ENCODE measurements around the gene NXPH3.
"Not testable (repeated sequence)": the region's sequence is repeated elsewhere in the genome, so short reads cannot be mapped to it uniquely, and the experiment has no call there.

The NXPH3 gene

DNA sequence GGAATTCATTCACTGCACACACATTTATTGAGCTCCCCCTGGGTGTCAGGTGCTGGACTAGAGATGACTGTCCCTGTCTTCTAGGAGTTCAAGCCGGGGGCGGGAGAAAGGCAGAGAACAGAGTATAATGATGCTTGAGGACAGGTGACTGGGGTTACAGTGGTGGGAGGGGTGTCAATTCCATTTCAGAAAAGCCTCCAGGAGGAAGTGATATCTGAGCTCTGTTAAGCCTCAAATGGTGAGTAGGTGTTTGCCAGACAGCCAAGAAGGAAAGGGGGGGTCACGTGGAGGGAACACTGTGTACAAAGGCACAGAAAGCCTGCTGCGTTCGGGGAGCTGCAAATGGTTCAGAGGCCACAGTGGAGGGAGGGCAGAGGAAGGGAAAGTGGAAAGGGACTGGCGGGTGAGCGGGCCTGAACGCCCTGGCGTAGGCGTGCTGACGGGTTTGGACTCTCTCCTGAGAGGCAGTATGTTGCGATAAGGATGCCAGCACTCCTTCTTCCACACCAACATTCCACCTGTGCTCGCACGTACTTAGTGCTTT is 9.7 kb upstream of the NXPH3 start:
- POLR2A ChIA-PET, result no interaction called here
- CTCF ChIA-PET, result interaction anchor here (1.0 to 20.7 kb wide), 9 partner anchors 9 to 432 kb away, joined by 3 to 880 read pairs (median 4); partner anchors contain the start of gene SLC35B1
- DNase-seq (ENCODE audit: extremely low spot score), result no peak
- TF ChIP-seq CTCF (IDR thresholded peaks at IDR 0.05; ENCODE audit: control extremely low read depth, extremely low read depth, low read depth, missing control alignments), result no peak

DNA sequence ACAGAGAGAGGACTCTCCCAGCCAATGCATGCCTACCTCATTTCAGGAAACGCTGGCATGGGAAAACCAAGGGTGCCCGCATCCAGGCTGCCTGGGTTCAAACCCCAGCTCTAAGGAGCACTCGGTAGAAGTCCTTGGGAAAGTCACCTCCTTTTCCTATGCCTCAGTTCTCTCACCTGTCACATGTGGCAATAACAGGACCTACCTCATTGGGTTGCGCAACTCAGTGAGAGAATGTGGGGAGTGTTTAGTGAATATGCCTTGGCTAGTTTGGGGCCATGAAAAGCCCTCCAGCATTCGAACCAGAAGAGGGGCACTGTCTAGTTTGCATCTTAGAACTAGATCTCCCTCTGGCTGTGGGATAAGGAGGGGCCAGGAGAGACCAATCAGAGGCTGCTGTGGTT is 9.0 kb upstream of the NXPH3 start:
- CTCF ChIA-PET, result interaction anchor here (1.3 to 20.7 kb wide), 7 partner anchors 10 to 431 kb away, joined by 3 to 880 read pairs (median 5); partner anchors contain the start of gene SLC35B1
- TF ChIP-seq CTCF (IDR thresholded peaks at IDR 0.05; ENCODE audit: control extremely low read depth, extremely low read depth, low read depth, missing control alignments), result no peak
- no peak for DNase-seq (ENCODE audit: extremely low spot score)
- POLR2A ChIA-PET, result no interaction called here

DNA sequence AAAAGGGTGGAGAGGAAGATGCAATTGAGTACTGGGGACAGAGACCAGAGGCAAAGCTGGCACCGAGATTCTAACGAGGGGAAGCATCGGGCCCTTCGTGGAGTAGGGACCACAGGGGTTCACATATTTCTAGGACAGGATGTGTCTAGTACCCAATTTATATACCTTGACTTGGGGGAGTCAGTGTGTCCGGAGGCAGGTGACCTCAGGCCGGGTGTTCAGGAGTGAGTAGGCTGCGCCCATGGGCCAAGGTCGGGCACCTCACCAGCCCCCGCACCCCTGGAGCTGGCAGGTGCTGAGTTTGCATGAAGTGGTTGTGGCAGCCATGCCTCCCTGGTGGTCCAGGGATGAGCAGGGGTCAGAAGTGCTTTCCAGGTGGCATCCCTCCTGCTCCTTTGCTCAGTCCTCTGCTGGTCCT is 8.6 kb upstream of the NXPH3 start:
- no peak for TF ChIP-seq CTCF (IDR thresholded peaks at IDR 0.05; ENCODE audit: control extremely low read depth, extremely low read depth, low read depth, missing control alignments)
- CTCF ChIA-PET, result interaction anchor here (0.5 to 20.7 kb wide), 35 partner anchors 9 to 430 kb away, joined by 3 to 880 read pairs (median 4); partner anchors contain the start of genes PHB1 and SLC35B1
- POLR2A ChIA-PET, result interaction anchor here (1.0 kb wide), 1 partner anchor 197 kb away, joined by 3 read pairs; the partner anchor contains the start of gene FAM117A
- no peak for DNase-seq (ENCODE audit: extremely low spot score)

- peak; percentile 83 for DNase-seq (ENCODE audit: extremely low spot score)
- peak; percentile 98 for TF ChIP-seq CTCF (IDR thresholded peaks at IDR 0.05; ENCODE audit: control extremely low read depth, extremely low read depth, low read depth, missing control alignments)
- ChIA-PET POLR2A (interaction anchor here (1.0 kb wide), 1 partner anchor 196 kb away, joined by 3 read pairs; the partner anchor contains the start of gene FAM117A), CTCF (interaction anchor here (0.5 to 20.7 kb wide), 36 partner anchors 8 to 429 kb away, joined by 3 to 880 read pairs (median 4); partner anchors contain the start of genes PHB1 and SLC35B1)
Measured at GRCh38 chr17:49567871-49568694, 7.6 kb upstream of the NXPH3 start.

DNA sequence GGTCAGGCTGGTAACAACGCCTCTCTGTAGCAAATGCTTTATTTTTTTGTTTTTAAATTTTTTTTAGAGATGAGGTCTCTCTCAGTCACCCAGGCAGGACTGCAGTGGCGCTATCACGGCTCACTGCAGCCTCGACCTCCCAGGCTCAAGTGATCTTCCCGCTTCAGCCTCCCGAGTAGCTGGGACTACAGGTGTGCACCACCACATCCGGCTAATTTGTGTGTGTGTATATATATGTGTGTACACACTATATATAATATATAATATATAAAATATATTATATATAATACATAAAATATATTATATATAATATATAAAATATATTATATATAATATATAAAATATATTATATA is 7.0 kb upstream of the NXPH3 start:
- POLR2A ChIA-PET; DNase-seq (ENCODE audit: extremely low spot score): not testable (repeated sequence)
- CTCF ChIA-PET, result interaction anchor here (1.4 to 20.7 kb wide), 6 partner anchors 12 to 222 kb away, joined by 4 to 880 read pairs (median 8); partner anchors contain the start of gene SLC35B1

GRCh38 chr17:49570540-49571242 is 5.0 kb upstream of the NXPH3 start:
- CTCF ChIA-PET, result interaction anchor here (0.6 to 20.7 kb wide), 59 partner anchors 9 to 590 kb away, joined by 3 to 880 read pairs (median 4); partner anchors contain the start of genes PHB1, SLC35B1 and SPOP
- POLR2A ChIA-PET, result no interaction called here
- DNase-seq (ENCODE audit: extremely low spot score), result no peak
- no peak for TF ChIP-seq CTCF (IDR thresholded peaks at IDR 0.05; ENCODE audit: control extremely low read depth, extremely low read depth, low read depth, missing control alignments)
